GM19397 (cell line): ENCODE data around the gene PHF3.

Source experiments
- ATAC-seq: cut with Tn5 transposase; IDR thresholded peaks from one replicate; pipeline ENCODE4 v1.9.1; 2021; ENCODE audit warnings: mild to moderate bottlenecking, moderate library complexity; ENCODE audit not compliant: unreplicated experiment

Gene PHF3

DNA sequence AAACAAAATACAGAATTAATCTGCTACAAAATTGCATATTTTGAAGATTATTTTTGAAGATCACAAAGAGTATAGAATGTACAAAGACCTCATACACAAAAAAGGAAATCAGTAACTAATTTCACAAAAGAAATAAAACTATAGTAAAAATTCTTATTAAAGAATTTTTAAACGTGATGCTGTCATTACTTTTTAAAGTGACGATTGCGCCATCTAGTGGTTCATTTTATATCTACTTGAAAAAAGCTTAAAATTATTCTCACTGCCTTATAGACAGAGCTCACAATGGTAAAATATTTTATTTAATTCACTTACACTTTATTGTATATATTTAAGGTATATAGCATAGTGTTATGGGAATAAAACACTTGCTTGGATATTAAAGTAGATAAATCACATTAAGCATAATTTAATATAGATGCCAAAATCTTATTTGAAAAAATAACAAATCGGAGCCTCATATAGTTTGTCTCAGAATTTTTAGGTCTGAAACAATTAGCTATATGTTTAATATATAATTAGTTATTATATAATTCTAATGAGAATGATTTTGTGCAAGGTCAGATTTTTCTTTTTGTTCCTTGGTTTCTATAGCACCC, 128.8 kb downstream of the PHF3 start:
- no peak for ATAC-seq
